Fibroblast of pulmonary artery (primary cell): ENCODE results near the gene PNMA6A.

Source experiments
- DNase-seq: peaks from one replicate; pipeline ENCODE4 v3.0.0-alpha.2; 2010; ENCODE audit warnings: low read depth
- H3K4me3 ChIP-seq: replicated peaks from 2 replicates; pipeline ENCODE4 v1.5.1; 2011; ENCODE audit warnings: low read depth, mild to moderate bottlenecking, control low read depth, low read length, moderate library complexity
- CTCF ChIP-seq: IDR thresholded peaks from 2 replicates; pipeline ENCODE4 v1.5.1; 2011; ENCODE audit warnings: mild to moderate bottlenecking, control low read depth, low read length, inconsistent platforms; ENCODE audit errors: missing control alignments

Gene PNMA6A

GRCh38 chrX:153052534-153052933 lies 19.7 kb upstream of the PNMA6A start:
- DNase-seq, result no peak
- no peak for TF ChIP-seq CTCF
- H3K4me3 ChIP-seq, result no peak overlapping the region

GRCh38 chrX:153055871-153056749 lies 16.1 kb upstream of the PNMA6A start, which contains the start of gene PNMA3:
Gene PNMA3, plus strand, starts transcription at chrX:153056470. Its CDS starts 586 bp downstream, at chrX:153057056.
- no peak for TF ChIP-seq CTCF
- no peak for DNase-seq
- no peak within 1 kb of the TSS for H3K4me3 ChIP-seq

GRCh38 chrX:153057281-153057680 lies 15.0 kb upstream of the PNMA6A start:
- no peak for DNase-seq
- no peak overlapping the region for H3K4me3 ChIP-seq
- TF ChIP-seq CTCF, result no peak

- DNase-seq, result no peak
- H3K4me3 ChIP-seq, result no peak overlapping the region
- no peak for TF ChIP-seq CTCF
These were observed 12.8 kb upstream of the PNMA6A start for GRCh38 chrX:153059191-153060094.

- DNase-seq, result no peak
- no peak overlapping the region for H3K4me3 ChIP-seq
- no peak for TF ChIP-seq CTCF
These were observed 12.2 kb upstream of the PNMA6A start for GRCh38 chrX:153060095-153060445.

GRCh38 chrX:153061732-153062131 lies 10.5 kb upstream of the PNMA6A start:
- DNase-seq, result peak; percentile 28
- TF ChIP-seq CTCF, result no peak
- no peak overlapping the region for H3K4me3 ChIP-seq
